Measurements from ENCODE around the gene ZNF469.

ZNF469 gene

DNA sequence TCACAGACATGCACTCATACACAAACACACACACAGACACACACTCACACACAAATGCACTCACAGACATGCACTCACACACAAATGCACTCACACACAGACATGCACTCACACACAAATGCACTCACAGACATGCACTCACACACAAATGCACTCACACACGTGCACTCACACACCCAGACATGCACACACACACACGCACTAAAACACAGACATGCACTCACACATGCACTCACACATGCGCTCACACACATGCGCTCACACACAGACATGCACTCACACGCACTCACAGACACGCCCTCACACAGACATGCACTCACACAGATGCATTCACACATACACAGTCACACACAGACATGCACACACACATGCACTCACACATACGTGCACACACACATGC is 2.7 kb upstream of the ZNF469 start:
- DNase-seq, result no peak

DNA sequence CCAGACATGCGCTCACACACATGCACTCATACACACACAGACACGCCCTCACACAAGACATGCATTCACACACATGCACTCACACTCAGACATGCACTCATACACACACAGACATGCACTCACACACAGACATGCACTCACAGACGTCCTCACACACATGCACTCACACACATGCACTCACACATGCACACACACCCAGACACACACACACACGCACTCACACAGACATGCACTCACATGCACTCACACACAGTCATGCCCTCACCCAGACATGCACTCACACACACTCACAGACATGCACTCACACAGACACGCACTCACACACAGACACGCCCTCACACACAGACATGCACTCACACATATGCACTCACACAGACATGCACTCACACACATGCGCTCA is 2.1 kb upstream of the ZNF469 start:
- no peak for DNase-seq

GRCh38 chr16:88381820-88382451 is 823 bp upstream of the ZNF469 start:
- DNase-seq, result no peak

DNA sequence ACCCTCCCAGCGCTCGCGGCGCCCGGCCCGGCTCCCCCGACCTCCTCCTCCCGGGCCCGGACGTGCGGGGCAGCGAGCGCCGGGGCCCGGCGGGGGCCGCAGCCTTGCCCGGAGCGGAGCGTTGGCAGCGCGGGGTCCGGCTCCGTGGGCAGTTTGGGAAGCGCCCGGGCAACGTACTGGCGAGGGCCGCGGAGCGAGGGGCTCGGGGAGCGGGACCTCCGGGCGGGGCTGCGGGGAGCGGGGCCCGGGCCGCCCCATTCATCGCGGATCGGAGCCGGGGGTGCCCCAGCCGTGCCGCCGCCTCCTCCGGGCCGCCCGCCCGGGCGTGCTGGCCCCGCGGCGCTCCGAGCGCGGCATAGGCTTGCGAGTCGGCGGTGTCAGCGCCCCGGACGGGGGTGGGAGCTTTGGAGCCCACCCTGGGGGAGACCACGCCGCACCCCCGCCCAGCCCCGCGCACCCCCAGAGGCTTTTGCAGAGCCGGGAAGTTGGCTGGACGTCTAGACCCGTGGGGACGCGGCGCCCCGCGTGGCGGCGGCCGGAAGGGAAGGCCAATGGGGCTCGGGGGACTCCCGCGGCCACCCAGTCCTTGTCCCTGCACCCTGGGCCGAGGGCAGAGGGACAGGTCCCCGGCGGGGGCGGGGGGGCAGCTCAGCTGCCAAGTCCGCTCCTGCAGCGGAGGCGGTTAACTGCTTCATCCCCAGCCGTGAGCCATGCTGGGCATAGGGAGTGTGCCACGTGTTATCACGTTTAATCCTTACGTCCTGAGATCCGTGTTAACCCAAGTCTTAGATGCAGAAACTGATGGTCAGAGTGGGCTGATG is 852 bp downstream of the ZNF469 start:
- no peak for DNase-seq

DNA sequence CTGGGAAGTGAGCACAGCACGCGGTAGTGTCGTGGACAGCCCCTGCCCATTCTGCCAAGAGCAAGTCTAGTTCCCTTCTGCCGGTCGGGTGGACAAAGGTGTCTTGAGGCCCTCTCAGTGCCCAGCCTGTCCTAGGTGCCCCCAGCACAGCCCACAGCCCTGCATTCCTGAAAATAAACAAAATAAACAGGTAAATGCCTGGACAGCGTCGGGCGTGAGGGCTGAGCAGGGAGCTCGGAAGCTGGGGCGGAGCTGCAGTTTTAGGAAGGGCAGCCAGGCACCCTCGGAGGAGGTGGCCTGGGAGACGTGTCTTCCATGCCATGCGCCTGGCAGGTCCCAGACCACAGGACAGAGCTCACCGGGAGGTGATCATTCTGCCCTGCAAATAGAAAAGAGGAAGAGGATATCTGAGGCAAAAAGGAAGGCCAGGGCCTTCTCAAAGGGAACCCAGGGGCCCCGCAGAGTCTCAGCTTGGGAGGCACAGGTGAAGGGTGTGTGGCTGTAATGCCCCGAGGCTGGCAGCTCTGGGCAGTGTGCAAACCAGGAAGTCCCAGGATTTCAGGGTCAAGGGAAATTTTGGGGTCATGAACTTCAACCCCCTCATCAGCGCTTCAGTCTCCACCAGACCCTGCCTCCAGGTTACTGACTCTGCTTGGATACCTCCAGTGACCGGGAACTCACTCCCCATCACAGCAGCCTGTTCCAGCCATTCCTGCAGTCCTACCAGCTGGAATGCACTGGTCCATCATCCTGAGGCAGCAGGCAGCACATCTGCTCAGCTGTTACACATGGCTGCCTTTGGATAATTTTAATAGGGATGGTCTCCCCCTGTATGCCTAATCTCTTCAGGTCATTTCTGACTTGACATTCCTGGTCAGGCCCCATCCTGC is 1.7 kb downstream of the ZNF469 start:
- no peak for DNase-seq

- DNase-seq, result no peak
These were observed 2.4 kb downstream of the ZNF469 start for GRCh38 chr16:88385112-88385594.

GRCh38 chr16:88385831-88386815 is 3.4 kb downstream of the ZNF469 start:
- DNase-seq, result no peak

GRCh38 chr16:88387180-88387765 is 4.5 kb downstream of the ZNF469 start:
- no peak for DNase-seq

- DNase-seq, result no peak
These were observed 5.3 kb downstream of the ZNF469 start for GRCh38 chr16:88387941-88388627.

- DNase-seq, result no peak
These were observed 6.4 kb downstream of the ZNF469 start for GRCh38 chr16:88389191-88389590.

DNA sequence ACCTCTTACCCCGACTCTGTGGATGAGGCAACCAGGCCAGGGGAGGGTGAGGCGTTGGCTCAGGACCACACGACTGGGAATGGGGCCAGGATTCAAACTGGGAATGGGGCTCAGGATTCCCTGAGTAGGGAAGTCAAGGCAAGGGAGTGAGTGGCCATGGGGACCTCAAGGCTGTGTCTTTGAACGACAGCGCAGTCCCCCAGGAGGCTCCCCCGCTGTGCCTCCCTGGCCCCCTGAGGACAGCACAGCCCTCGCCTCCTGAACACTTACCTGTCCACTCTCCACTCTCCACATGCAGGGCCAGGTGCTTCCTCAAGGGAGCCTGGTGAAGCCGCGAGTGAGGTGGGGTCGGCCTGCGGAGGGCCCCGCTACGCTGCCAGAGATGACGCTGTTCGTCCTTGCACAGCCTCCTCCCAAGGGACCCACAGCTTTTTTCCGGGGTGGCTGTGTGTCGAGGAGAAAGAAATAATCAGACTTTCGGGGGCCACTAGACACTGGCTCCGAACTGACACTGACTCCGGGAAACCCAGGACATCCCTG is 6.9 kb downstream of the ZNF469 start:
- peak; percentile 2 for DNase-seq

DNA sequence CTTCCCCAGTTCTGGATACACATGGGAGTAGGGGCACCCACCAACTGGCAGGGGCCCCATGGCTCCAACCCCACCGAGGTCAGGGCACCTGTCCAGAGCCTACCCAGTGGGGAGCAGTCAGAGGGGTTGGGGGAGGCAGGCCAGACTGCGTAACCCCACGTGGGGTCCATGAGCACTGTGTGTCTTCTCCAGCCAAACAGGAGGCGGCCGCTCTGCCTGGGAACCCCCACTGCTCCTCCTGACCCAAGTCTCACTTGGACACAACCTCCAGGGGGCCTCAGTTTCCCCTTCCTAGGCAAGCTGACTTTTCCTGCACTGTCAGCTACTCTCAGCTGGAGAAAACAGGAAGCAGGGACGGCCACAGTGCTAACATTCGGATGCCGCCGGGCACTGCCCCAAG is 7.5 kb downstream of the ZNF469 start:
- no peak for DNase-seq

GRCh38 chr16:88390735-88391134 is 8.0 kb downstream of the ZNF469 start:
- peak; percentile 57 for DNase-seq

GRCh38 chr16:88391144-88391850 is 8.5 kb downstream of the ZNF469 start:
- DNase-seq, result no peak

- DNase-seq, result no peak
These were observed 9.4 kb downstream of the ZNF469 start for GRCh38 chr16:88392111-88392510.

DNA sequence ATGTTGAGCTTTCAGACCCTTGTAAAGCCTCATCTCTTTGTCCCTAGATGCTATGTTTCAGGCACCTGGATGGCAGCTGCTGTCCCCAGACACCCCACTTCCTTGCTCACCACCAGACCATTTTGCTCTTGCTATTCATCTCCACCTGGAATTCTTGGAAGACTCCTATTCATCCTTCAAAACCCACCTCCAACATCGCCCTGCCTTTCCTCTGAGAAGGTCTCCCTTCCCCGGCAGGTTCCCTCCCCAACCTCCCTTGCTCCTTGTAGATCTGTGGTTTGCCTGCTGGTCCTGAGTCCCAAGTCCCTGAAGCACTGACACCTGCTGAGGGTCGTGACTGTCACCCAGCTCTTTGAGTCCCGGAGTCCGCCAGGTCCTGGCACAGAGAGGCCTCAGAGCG is 9.9 kb downstream of the ZNF469 start:
- no peak for DNase-seq

GRCh38 chr16:88393034-88393433 is 10.3 kb downstream of the ZNF469 start:
- no peak for DNase-seq

GRCh38 chr16:88393571-88393970 is 10.8 kb downstream of the ZNF469 start:
- DNase-seq, result no peak

DNA sequence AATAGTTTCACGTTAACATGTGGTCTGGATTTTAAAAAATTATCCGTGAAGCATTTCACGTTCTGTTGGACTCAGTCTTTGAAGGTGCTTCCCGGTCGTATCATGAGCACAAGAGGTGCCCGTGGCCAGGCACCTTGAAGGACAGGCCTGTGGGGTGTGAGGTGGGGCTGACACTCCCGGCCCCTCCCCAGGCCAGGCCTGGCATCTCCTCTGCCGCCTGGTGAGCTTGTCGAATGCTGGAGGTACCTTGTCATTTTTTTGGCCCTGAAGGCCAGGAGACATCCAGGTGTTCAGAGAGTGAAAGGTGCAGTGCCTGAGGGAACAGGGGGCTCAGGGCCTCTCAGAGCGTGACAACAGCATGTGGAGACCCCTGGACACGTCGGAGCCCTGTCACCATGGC is 11.7 kb downstream of the ZNF469 start:
- DNase-seq, result no peak
